Gastrocnemius medialis (tissue), 4 donors: ENCODE measurements around the gene FBXL7. TPM values are rescaled to one million over a fixed set of nuclear protein-coding genes. Genes with fewer than 3 reads are reported as not detected.

Experiments
- ATAC-seq, 2 donors: fragments of 150-250 bp; one replicate each; pipeline ENCODE4 v1.9.1; 2016
- DNase-seq, 2 donors: peaks; one replicate each; pipeline ENCODE4 v3.0.0-alpha.2; 2019
- H3K27ac ChIP-seq, 4 donors: fragments of 200-600 bp; sonication (generic); 1 replicate in 1 of 4; 2 replicates in 3 of 4; pipeline ENCODE4 v1.5.1; 2016 to 2018; ENCODE audit warnings: mild to moderate bottlenecking in 2 of 4, moderate library complexity in 1 of 4
- H3K27me3 ChIP-seq, 3 donors: fragments of 200-600 bp; sonication (generic) in 2 of 3; 1 replicate in 1 of 3; 2 replicates in 2 of 3; pipeline versions ENCODE4 v1.5.1 to v1.6.0; 2016 to 2019; ENCODE audit warnings: mild to moderate bottlenecking in 1 of 3, moderate library complexity in 1 of 3
- H3K36me3 ChIP-seq, 2 donors: fragments of 200-600 bp; sonication (generic) in 1 of 2; one replicate each; pipeline ENCODE4 v1.5.1; 2017 to 2018
- H3K4me1 ChIP-seq, 2 donors: fragments of 200-600 bp; sonication (generic) in 1 of 2; one replicate each; pipeline ENCODE4 v1.5.1; 2016 to 2017; ENCODE audit warnings: mild to moderate bottlenecking in 2 of 2
- H3K4me3 ChIP-seq, 4 donors: fragments of 200-600 bp; sonication (generic) in 3 of 4; 1 replicate in 1 of 4; 2 replicates in 3 of 4; pipeline ENCODE4 v1.5.1; 2016 to 2019; ENCODE audit warnings: mild to moderate bottlenecking in 2 of 4
- H3K9me3 ChIP-seq, 3 donors: fragments of 200-600 bp; sonication (generic) in 2 of 3; 1 replicate in 1 of 3; 2 replicates in 2 of 3; pipeline ENCODE4 v1.5.1; 2016 to 2019
- CTCF ChIP-seq, 5 experiments: fragments of 450-650 bp in 3 of 5; fragments of 200-600 bp in 2 of 5; sonication (generic) in 2 of 5; IDR thresholded peaks in 4 of 5; conservative IDR thresholded peaks in 1 of 5; 1 replicate in 4 of 5; 2 replicates in 1 of 5; pipeline ENCODE4 v1.5.1; 2016 to 2019; ENCODE audit warnings: antibody characterized with exemption in 5 of 5, mild to moderate bottlenecking in 3 of 5, moderate library complexity in 3 of 5
- POLR2A ChIP-seq, 2 donors: fragments of 450-650 bp; IDR thresholded peaks; one replicate each; pipeline ENCODE4 v1.6.1; 2017; ENCODE audit warnings: antibody characterized with exemption in 2 of 2, mild to moderate bottlenecking in 2 of 2, moderate library complexity in 2 of 2
- in situ Hi-C, 4 donors: fragments of 200-750 bp; cut with MboI; loops; one replicate each; pipeline versions ENCODE4 v1.15.0 to v1.8.0; 2017; ENCODE audit warnings: low sequenced_read_pairs in 4 of 4
- intact Hi-C: fragments of 100-400 bp; cut with DNase I; formaldehyde crosslinking; loops from one replicate; pipeline ENCODE4 v1.15.1; 2023; ENCODE audit warnings: low total_unique reads
- total RNA-seq, 4 donors: library from RNA; depleted of rRNA; stranded (reverse); fragments of >200 nt; gene quantifications; one replicate each; pipeline versions ENCODE4 v1.1.0 to v1.2.3, GENCODE V29; 2016

The FBXL7 gene
- total RNA-seq, 4 donors from 2014 or later: 2.4 to 4.9 (median 3.1) TPM

- Histone ChIP-seq H3K9me3 (no peaks in the 10 kb centered on the region), H3K27me3 (no peaks in the 10 kb centered on the region), H3K27ac (no peak overlapping the region), H3K4me3 (no peak overlapping the region), H3K36me3 (no peaks in the 10 kb centered on the region), H3K4me1 (no peaks in the 10 kb centered on the region)
- in situ Hi-C loops (no loop called here), intact Hi-C loops (no loop called here)
- DNase-seq (no peak), ATAC-seq (no peak)
- no peak for TF ChIP-seq POLR2A (IDR thresholded peaks at IDR 0.05)
- TF ChIP-seq CTCF (IDR thresholded peaks at IDR 0.05 in 4 of 5, conservative IDR thresholded peaks at IDR 0.05 in 1 of 5): no peak
These were observed 138.3 kb downstream of the FBXL7 start for GRCh38 chr5:15638296-15638695.

GRCh38 chr5:15639288-15639687, 139.3 kb downstream of the FBXL7 start:
- ATAC-seq: no peak
- H3K4me3 ChIP-seq: no peak overlapping the region

GRCh38 chr5:15640116-15640515, 140.1 kb downstream of the FBXL7 start:
- intact Hi-C loops: no loop called here
- H3K9me3 ChIP-seq: no peaks in the 10 kb centered on the region
- ATAC-seq (no peak), DNase-seq (no peak)
- H3K27ac ChIP-seq: no peak overlapping the region
- no peak for TF ChIP-seq POLR2A (IDR thresholded peaks at IDR 0.05)
- TF ChIP-seq CTCF (IDR thresholded peaks at IDR 0.05 in 4 of 5, conservative IDR thresholded peaks at IDR 0.05 in 1 of 5): no peak
- H3K4me1 ChIP-seq: no peaks in the 10 kb centered on the region
- in situ Hi-C loops: no loop called here
- no peaks in the 10 kb centered on the region for H3K36me3 ChIP-seq
- no peaks in the 10 kb centered on the region for H3K27me3 ChIP-seq
- H3K4me3 ChIP-seq: no peak overlapping the region

More at GRCh38 chr5:15639288-15639687, 139.3 kb downstream of the FBXL7 start:
- TF ChIP-seq CTCF (IDR thresholded peaks at IDR 0.05 in 4 of 5, conservative IDR thresholded peaks at IDR 0.05 in 1 of 5) (no peak), POLR2A (IDR thresholded peaks at IDR 0.05) (no peak)
- H3K27me3 ChIP-seq: no peaks in the 10 kb centered on the region
- in situ Hi-C loops (no loop called here), intact Hi-C loops (no loop called here)
- no peaks in the 10 kb centered on the region for H3K36me3 ChIP-seq
- H3K27ac ChIP-seq: no peak overlapping the region
- no peak for DNase-seq
- H3K4me1 ChIP-seq: no peaks in the 10 kb centered on the region
- no peaks in the 10 kb centered on the region for H3K9me3 ChIP-seq

GRCh38 chr5:15643731-15644130, 143.8 kb downstream of the FBXL7 start:
- ATAC-seq: no peak
- Histone ChIP-seq H3K27ac (no peak overlapping the region), H3K27me3 (no peaks in the 10 kb centered on the region), H3K4me1 (no peaks in the 10 kb centered on the region), H3K36me3 (no peaks in the 10 kb centered on the region), H3K4me3 (no peak overlapping the region), H3K9me3 (no peaks in the 10 kb centered on the region)
- no peak for DNase-seq
- intact Hi-C loops (no loop called here), in situ Hi-C loops (no loop called here)
- TF ChIP-seq CTCF (IDR thresholded peaks at IDR 0.05 in 4 of 5, conservative IDR thresholded peaks at IDR 0.05 in 1 of 5) (no peak), POLR2A (IDR thresholded peaks at IDR 0.05) (no peak)
